Neural cell (in vitro differentiated cells): Measurements from ENCODE around the gene MEP1B.

Source experiments
- EZH2 ChIP-seq: fragments of 200-600, 300-800 bp; shearing (Covaris generic), sonication (generic); IDR thresholded peaks from 2 replicates; pipeline ENCODE4 v1.6.1; 2014; ENCODE audit warnings: antibody characterized with exemption, low read length, borderline replicate concordance, mild to moderate bottlenecking; ENCODE audit not compliant: insufficient read depth, poor library complexity, severe bottlenecking
- MXI1 ChIP-seq: fragments of 450-650 bp; conservative IDR thresholded peaks from 2 replicates; pipeline ENCODE4 v1.6.1; 2014; ENCODE audit warnings: antibody characterized with exemption, mild to moderate bottlenecking; ENCODE audit not compliant: poor library complexity, severe bottlenecking
- POLR2AphosphoS5 ChIP-seq: IDR thresholded peaks from 2 replicates; pipeline ENCODE4 v1.6.1; 2012
- RAD21 ChIP-seq: fragments of 450-650 bp; conservative IDR thresholded peaks from 2 replicates; pipeline ENCODE4 v1.6.1; 2014; ENCODE audit warnings: antibody characterized with exemption, mild to moderate bottlenecking, moderate library complexity
- SMC3 ChIP-seq: fragments of 450-650 bp; conservative IDR thresholded peaks from 2 replicates; pipeline ENCODE4 v1.6.1; 2014; ENCODE audit warnings: antibody characterized with exemption, mild to moderate bottlenecking, moderate library complexity; ENCODE audit not compliant: poor library complexity
- TAF1 ChIP-seq: IDR thresholded peaks from 2 replicates; pipeline ENCODE4 v1.6.1; 2012; ENCODE audit warnings: low read depth
- TF ChIP-seq, protein P1 (sequence below): fragments of 450-650 bp; IDR thresholded peaks from 2 replicates; pipeline ENCODE4 v1.5.1; 2014; ENCODE audit warnings: antibody characterized with exemption, mild to moderate bottlenecking, moderate library complexity; ENCODE audit not compliant: poor library complexity, severe bottlenecking

DNA sequence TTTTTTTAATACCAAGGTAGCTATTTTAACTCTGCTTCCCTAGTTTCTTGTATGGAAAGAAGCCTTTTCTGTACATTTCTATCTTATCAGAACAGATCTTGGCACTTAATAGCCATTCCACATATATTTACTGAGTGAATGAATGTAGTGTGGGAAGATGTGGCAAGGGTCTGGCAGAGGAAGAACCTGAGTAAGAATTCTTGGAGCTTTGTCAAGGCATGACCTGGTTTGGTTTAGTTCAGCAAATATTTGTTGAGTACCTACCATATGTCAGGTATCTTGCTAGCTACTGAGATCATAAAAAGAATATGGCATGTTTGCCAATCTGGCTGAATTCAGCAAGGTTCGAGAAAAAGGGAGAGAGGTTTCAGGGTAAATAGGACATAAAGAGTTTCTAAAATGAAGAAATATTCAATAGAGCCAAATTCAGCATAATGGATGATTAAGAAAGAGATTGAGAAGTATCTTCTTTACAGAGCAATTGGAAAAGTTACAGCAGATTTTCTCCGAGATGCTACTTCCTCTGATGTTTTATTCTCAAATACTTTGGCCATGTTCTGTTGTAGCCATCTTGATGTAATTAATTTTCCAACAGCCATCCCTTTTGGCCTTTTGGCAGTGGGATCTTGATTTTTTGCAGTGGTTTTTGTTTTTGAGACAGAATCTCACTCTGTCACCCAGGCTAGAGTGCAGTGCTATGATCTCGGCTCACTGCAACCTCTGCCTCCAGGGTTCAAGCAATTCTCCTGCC, 21.7 kb upstream of the MEP1B start:
- TF ChIP-seq MXI1 (no peak), RAD21 (no peak), SMC3 (no peak), POLR2AphosphoS5 (no peak), TAF1 (no peak), EZH2 (no peak)
- TF ChIP-seq, protein P1, sequence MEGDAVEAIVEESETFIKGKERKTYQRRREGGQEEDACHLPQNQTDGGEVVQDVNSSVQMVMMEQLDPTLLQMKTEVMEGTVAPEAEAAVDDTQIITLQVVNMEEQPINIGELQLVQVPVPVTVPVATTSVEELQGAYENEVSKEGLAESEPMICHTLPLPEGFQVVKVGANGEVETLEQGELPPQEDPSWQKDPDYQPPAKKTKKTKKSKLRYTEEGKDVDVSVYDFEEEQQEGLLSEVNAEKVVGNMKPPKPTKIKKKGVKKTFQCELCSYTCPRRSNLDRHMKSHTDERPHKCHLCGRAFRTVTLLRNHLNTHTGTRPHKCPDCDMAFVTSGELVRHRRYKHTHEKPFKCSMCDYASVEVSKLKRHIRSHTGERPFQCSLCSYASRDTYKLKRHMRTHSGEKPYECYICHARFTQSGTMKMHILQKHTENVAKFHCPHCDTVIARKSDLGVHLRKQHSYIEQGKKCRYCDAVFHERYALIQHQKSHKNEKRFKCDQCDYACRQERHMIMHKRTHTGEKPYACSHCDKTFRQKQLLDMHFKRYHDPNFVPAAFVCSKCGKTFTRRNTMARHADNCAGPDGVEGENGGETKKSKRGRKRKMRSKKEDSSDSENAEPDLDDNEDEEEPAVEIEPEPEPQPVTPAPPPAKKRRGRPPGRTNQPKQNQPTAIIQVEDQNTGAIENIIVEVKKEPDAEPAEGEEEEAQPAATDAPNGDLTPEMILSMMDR = no peak
